D721Med (cell line): ENCODE data around the gene EXOC6B.
A peak's percentile ranks its signal among the peaks of the same experiment; 100 is the strongest.
"Not testable (repeated sequence)": the region's sequence is repeated elsewhere in the genome, so short reads cannot be mapped to it uniquely, and the experiment has no call there.

Experiments used
- DNase-seq: peaks from one replicate; pipeline ENCODE4 v3.0.0; 2011; ENCODE audit warnings: low spot score; ENCODE audit not compliant: insufficient read length
- FAIRE-seq: peaks from 2 replicates; lab custom pipeline; 2011; peaks lifted over from hg19 to GRCh38; lab: Jason Lieb, UNC
- CTCF ChIP-seq: IDR thresholded peaks from 2 replicates; pipeline ENCODE4 v1.5.1; 2012; ENCODE audit warnings: mild to moderate bottlenecking, control low read depth; ENCODE audit not compliant: insufficient read depth; ENCODE audit errors: missing control alignments

The EXOC6B gene

GRCh38 chr2:72602095-72602494 lies 223.7 kb downstream of the EXOC6B start:
- DNase-seq (no peak), FAIRE-seq (no peak)
- TF ChIP-seq CTCF, result no peak

GRCh38 chr2:72583836-72584235 lies 242.0 kb downstream of the EXOC6B start:
- DNase-seq, result not testable (repeated sequence)

GRCh38 chr2:72583376-72583775 lies 242.5 kb downstream of the EXOC6B start:
- FAIRE-seq, result no peak

More at GRCh38 chr2:72583836-72584235, 242.0 kb downstream of the EXOC6B start:
- not testable (repeated sequence) for FAIRE-seq

GRCh38 chr2:72581560-72582181 lies 244.2 kb downstream of the EXOC6B start:
- no peak for FAIRE-seq

More at GRCh38 chr2:72583376-72583775, 242.5 kb downstream of the EXOC6B start:
- DNase-seq, result no peak
- TF ChIP-seq CTCF, result no peak

GRCh38 chr2:72579591-72580180 lies 246.1 kb downstream of the EXOC6B start:
- TF ChIP-seq CTCF, result peak; percentile 64
- DNase-seq, result no peak
- FAIRE-seq, result no peak

More at GRCh38 chr2:72581560-72582181, 244.2 kb downstream of the EXOC6B start:
- no peak for DNase-seq
- TF ChIP-seq CTCF, result no peak

GRCh38 chr2:72576861-72577260 lies 249.0 kb downstream of the EXOC6B start:
- no peak for TF ChIP-seq CTCF
- FAIRE-seq (no peak), DNase-seq (no peak)

- no peak for TF ChIP-seq CTCF
- no peak for FAIRE-seq
- no peak for DNase-seq
These were observed 249.4 kb downstream of the EXOC6B start for GRCh38 chr2:72576459-72576858.
